ENCODE measurements around the gene ACE2. TPM values are rescaled to one million over a fixed set of nuclear protein-coding genes. Genes with fewer than 3 reads are reported as not detected.

ACE2 gene
- total RNA-seq, 1 donor from 2014 or later, result not detected

GRCh38 chrX:15643786-15644559 lies 43.2 kb upstream of the ACE2 start:
- no peaks in the 10 kb centered on the region for H3K27me3 Mint-ChIP-seq (ENCODE audit: unreplicated experiment)
- peaks cover 3% of the 10 kb centered on the region for H3K9me3 Mint-ChIP-seq (ENCODE audit: unreplicated experiment)
- TF ChIP-seq CTCF (IDR thresholded peaks at IDR 0.05; ENCODE audit: partially characterized antibody, unreplicated experiment), result no peak
- no peaks in the 10 kb centered on the region for H3K36me3 Mint-ChIP-seq (ENCODE audit: unreplicated experiment)
- no peak for DNase-seq
- no peak overlapping the region for H3K4me3 Mint-ChIP-seq (ENCODE audit: unreplicated experiment)
- H3K4me1 Mint-ChIP-seq (ENCODE audit: low read depth, unreplicated experiment), result no peaks in the 10 kb centered on the region
- no peak overlapping the region for H3K27ac Mint-ChIP-seq (ENCODE audit: unreplicated experiment)

DNA sequence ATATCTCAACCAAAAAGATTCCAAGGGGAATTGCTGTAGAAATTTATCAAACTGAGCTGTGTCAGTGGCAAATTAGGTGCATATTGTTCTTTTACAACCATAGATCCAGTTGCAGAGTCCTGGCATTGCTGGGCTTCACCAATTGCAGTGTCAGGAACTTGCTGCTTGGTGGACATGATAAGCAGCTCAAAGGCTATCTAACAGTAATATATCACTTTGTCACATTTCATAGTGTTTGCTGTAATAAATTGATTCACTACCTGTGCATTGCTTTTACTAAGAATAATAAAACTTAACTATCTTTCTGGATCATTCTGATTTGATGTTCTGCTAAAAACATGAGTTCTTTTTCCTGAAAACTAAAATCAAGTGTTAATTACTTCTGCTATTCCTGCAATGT lies 30.9 kb upstream of the ACE2 start:
- H3K36me3 Mint-ChIP-seq (ENCODE audit: unreplicated experiment), result no peaks in the 10 kb centered on the region

GRCh38 chrX:15623054-15623453 lies 22.3 kb upstream of the ACE2 start:
- H3K27me3 Mint-ChIP-seq (ENCODE audit: unreplicated experiment), result no peaks in the 10 kb centered on the region
- H3K4me3 Mint-ChIP-seq (ENCODE audit: unreplicated experiment), result no peak overlapping the region
- no peaks in the 10 kb centered on the region for H3K9me3 Mint-ChIP-seq (ENCODE audit: unreplicated experiment)
- no peak overlapping the region for H3K27ac Mint-ChIP-seq (ENCODE audit: unreplicated experiment)
- no peaks in the 10 kb centered on the region for H3K36me3 Mint-ChIP-seq (ENCODE audit: unreplicated experiment)
- no peaks in the 10 kb centered on the region for H3K4me1 Mint-ChIP-seq (ENCODE audit: low read depth, unreplicated experiment)
- DNase-seq, result no peak
- TF ChIP-seq CTCF (IDR thresholded peaks at IDR 0.05; ENCODE audit: partially characterized antibody, unreplicated experiment), result no peak

More for the DNA sequence above, 30.9 kb upstream of the ACE2 start:
- no peak for TF ChIP-seq CTCF (IDR thresholded peaks at IDR 0.05; ENCODE audit: partially characterized antibody, unreplicated experiment)
- Mint-ChIP-seq H3K27me3 (ENCODE audit: unreplicated experiment) (no peaks in the 10 kb centered on the region), H3K9me3 (ENCODE audit: unreplicated experiment) (no peaks in the 10 kb centered on the region), H3K4me3 (ENCODE audit: unreplicated experiment) (no peak overlapping the region), H3K27ac (ENCODE audit: unreplicated experiment) (no peak overlapping the region), H3K4me1 (ENCODE audit: low read depth, unreplicated experiment) (no peaks in the 10 kb centered on the region)
- no peak for DNase-seq

DNA sequence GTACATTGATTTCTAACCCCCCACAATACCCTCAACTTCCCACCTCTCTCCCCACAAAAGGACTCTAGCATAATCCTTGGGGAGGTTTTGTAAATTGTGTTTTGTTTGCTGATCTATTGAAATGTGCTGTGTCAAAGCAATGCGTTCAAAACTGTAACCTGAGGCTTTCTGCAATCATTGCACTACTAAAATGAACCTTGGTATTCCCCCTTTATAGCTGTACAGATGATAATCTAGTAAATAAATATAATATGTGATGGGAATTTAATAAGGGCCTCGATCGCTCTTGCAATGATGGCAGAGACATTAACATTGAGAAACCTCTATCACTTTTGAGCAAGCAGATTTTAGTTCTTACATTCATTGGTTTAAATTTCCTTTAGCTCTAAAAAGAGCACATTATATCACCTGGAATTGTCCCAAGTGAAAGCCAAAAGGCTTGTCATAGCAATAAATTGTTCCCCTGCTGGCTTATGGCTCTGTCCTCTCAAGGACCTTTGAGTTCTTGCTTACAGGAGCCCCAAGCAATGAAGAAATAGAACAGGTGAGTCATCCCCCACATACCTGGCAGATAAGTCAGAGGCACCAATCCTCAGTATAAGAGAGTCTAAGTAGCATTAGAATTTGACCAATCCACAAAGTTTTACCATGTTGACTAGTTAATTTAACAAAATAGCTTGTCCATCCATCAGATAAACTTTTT lies 18.4 kb upstream of the ACE2 start:
- no peak for DNase-seq

More for the DNA sequence above, 18.4 kb upstream of the ACE2 start:
- no peak for TF ChIP-seq CTCF (IDR thresholded peaks at IDR 0.05; ENCODE audit: partially characterized antibody, unreplicated experiment)
- Mint-ChIP-seq H3K27ac (ENCODE audit: unreplicated experiment) (no peak overlapping the region), H3K27me3 (ENCODE audit: unreplicated experiment) (no peaks in the 10 kb centered on the region), H3K4me3 (ENCODE audit: unreplicated experiment) (no peak overlapping the region), H3K36me3 (ENCODE audit: unreplicated experiment) (no peaks in the 10 kb centered on the region), H3K4me1 (ENCODE audit: low read depth, unreplicated experiment) (no peaks in the 10 kb centered on the region), H3K9me3 (ENCODE audit: unreplicated experiment) (no peaks in the 10 kb centered on the region)
